RWPE1 (cell line): ENCODE measurements around the gene P3H3.
A peak's percentile ranks its signal among the peaks of the same experiment; 100 is the strongest.

Experiments
- CTCF ChIA-PET: fragments of 350-600 bp; sonication (Branson Sonifier 250); formaldehyde crosslinking; extraction: SDS; loops from one replicate; lab custom pipeline; 2021; lab: Yijun Ruan, JAX
- POLR2A ChIA-PET: fragments of 400-600 bp; formaldehyde crosslinking; extraction: SDS; loops from one replicate; lab custom pipeline; 2020; ENCODE audit warnings: antibody characterized with exemption; ENCODE audit not compliant: low non-redundant PET; lab: Yijun Ruan, JAX
- DNase-seq: peaks from one replicate; pipeline ENCODE4 v3.0.0; 2012; ENCODE audit warnings: low spot score
- H3K27ac ChIP-seq: fragments of 450-650 bp; 2 replicates; pipeline ENCODE4 v1.5.1; 2017
- CTCF ChIP-seq: fragments of 450-650 bp; conservative IDR thresholded peaks from 2 replicates; pipeline ENCODE4 v1.5.1; 2017; ENCODE audit warnings: low read depth, mild to moderate bottlenecking

P3H3 gene

DNA sequence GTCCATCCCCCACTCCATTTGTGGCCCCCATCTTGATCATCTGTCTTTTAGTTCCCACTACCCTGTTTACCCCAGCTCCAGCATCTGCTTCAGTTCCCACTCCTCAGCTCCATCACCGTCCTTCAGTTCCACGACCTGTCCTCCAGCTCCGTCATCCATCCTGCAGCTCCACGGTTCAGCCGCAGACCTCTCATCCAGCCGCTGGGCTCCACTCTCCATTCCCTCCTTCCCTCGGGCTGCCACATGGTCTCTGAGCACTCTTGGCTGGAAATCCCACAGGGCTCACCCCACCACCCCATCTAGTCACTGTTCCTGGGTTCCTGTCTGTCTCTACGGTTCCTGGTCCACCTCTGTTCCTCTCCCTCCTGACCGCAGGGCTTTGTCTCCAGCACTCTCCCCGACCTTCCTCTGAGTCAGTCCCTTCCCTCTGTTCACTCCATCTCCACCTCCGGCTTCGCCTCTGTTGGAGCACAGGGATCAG is 3.3 kb upstream of the P3H3 start:
- no peak for DNase-seq
- ChIA-PET CTCF (interaction anchor here (0.5 to 2.7 kb wide), 7 partner anchors 10 to 291 kb away, joined by 3 to 20 read pairs (median 3); partner anchors contain the start of genes GAPDH, MLF2 and PTMS), POLR2A (no interaction called here)
- H3K27ac ChIP-seq, result no peak overlapping the region
- TF ChIP-seq CTCF, result no peak

- ChIA-PET CTCF (interaction anchor here (0.5 to 2.7 kb wide), 7 partner anchors 9 to 291 kb away, joined by 3 to 20 read pairs (median 3); partner anchors contain the start of genes GAPDH, MLF2 and PTMS), POLR2A (no interaction called here)
- DNase-seq, result peak; percentile 64
- no peak overlapping the region for H3K27ac ChIP-seq
- peak; percentile 64 for TF ChIP-seq CTCF
These were observed 2.6 kb upstream of the P3H3 start for GRCh38 chr12:6825398-6826124.

GRCh38 chr12:6826125-6826733 is 2.0 kb upstream of the P3H3 start:
- ChIA-PET CTCF (interaction anchor here (2.7 kb wide), 1 partner anchor 73 kb away, joined by 20 read pairs; the partner anchor contains the start of gene MLF2), POLR2A (no interaction called here)
- no peak for TF ChIP-seq CTCF
- peak overlapping the region; percentile 78; the same call in 1 of the 2 replicates for H3K27ac ChIP-seq
- no peak for DNase-seq

- ChIA-PET POLR2A (no interaction called here), CTCF (no interaction called here)
- H3K27ac ChIP-seq, result peak overlapping the region; percentile 78
- DNase-seq, result no peak
- no peak for TF ChIP-seq CTCF
These were observed 1.3 kb upstream of the P3H3 start for GRCh38 chr12:6826734-6827436.

DNA sequence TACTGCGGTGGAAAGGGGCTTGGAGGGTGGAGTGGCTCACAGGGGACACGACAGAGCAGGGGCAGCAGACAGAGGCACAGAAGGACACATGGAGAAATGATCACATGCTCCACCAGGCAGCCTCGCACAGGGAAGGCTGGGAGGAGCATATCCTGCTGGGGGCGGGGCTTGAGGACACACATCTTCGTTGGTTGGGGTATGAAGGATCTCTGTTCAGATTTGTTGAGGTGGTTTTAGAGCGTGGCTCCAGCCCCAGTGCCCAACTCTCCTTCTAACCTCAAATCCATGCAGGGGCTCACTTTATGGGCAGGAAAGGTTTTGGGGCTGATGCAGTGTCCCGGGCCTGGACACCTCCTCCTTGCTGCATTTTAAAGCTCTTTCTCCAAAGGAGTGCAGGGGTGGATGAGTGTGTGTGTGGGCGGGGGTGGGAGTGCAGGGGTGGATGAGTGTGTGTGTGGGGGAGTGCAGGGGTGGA is 733 bp upstream of the P3H3 start:
- POLR2A ChIA-PET, result interaction anchor here (0.6 kb wide), 1 partner anchor 25 kb away, joined by 3 read pairs; no protein-coding TSS in a partner anchor
- peak overlapping the region; percentile 78 for H3K27ac ChIP-seq
- peak; percentile 75 for DNase-seq
- CTCF ChIA-PET, result interaction anchor here (1.0 kb wide), 1 partner anchor 73 kb away, joined by 3 read pairs; no protein-coding TSS in a partner anchor
- no peak for TF ChIP-seq CTCF
